ENCODE measurements around the gene ADAMTS12.

ADAMTS12 gene

DNA sequence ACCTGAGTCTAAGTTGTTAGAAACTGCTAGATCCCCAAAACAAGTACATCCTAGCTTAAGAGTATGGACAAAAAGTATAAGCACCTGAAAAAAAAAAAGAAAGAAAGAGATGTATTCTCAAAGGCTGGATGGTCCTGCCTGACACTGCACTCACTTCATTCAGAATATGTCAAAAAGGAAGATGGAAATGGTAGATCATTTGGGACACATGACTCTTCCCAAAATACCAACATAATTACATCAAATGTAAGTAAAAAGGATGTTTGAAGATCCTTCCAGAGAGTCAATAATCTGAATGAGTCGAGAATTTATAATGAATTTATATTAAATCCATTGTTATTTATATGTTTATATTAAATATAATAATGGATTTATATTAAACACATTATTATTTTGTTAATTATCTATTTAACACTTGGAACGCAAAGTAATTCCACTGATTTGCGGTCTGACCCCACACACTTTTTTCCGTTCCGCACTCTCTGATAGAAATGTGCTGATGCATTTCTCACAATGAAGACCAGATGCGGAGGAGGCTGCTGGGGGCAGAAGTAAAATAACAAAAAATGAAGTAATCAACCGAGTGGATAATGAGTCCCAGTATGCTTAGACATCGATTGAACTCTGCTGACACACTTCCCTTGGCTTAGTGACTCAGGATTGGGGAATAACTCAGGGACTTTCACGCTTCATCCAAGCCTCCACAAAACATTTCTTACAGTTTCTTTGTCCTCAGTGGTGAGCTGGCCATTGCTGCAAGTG, 201.2 kb downstream of the ADAMTS12 start:
- Histone ChIP-seq H3K36me3 (no peaks in the 10 kb centered on the region), H3K4me3 (ENCODE audit: low read depth in 1 of 2, low read length in 1 of 2) (no peak overlapping the region), H3K27me3 (no peaks in the 10 kb centered on the region), H3K9me3 (no peaks in the 10 kb centered on the region), H3K27ac (no peak overlapping the region), H3K4me1 (ENCODE audit: control insufficient read depth in 1 of 2, insufficient read depth in 1 of 2, low read depth in 1 of 2, low read length in 1 of 2) (no peaks in the 10 kb centered on the region)
- TF ChIP-seq, protein P1, sequence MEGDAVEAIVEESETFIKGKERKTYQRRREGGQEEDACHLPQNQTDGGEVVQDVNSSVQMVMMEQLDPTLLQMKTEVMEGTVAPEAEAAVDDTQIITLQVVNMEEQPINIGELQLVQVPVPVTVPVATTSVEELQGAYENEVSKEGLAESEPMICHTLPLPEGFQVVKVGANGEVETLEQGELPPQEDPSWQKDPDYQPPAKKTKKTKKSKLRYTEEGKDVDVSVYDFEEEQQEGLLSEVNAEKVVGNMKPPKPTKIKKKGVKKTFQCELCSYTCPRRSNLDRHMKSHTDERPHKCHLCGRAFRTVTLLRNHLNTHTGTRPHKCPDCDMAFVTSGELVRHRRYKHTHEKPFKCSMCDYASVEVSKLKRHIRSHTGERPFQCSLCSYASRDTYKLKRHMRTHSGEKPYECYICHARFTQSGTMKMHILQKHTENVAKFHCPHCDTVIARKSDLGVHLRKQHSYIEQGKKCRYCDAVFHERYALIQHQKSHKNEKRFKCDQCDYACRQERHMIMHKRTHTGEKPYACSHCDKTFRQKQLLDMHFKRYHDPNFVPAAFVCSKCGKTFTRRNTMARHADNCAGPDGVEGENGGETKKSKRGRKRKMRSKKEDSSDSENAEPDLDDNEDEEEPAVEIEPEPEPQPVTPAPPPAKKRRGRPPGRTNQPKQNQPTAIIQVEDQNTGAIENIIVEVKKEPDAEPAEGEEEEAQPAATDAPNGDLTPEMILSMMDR (IDR thresholded peaks at IDR 0.05), result no peak

DNA sequence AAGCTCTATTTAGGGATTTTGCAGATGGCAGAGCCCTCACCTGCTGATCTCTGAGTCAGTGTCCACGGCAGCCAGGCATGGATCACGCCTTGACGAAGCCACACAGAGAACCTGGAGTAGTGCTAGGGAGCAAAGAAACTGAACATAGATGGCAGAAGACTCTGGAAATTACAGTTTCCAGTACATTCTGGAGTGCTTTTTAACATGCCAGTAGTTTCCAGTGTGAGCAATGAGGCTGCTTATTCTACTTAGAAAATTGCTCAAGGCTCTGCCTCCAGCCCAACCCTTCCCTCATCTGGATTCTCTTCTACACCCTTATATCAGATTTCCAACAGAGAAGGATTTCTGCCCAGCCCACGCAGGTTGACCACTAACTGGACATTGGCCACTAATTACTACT, 203.3 kb downstream of the ADAMTS12 start:
- Histone ChIP-seq H3K9me3 (no peaks in the 10 kb centered on the region), H3K4me1 (ENCODE audit: control insufficient read depth in 1 of 2, insufficient read depth in 1 of 2, low read depth in 1 of 2, low read length in 1 of 2) (no peaks in the 10 kb centered on the region), H3K27me3 (no peaks in the 10 kb centered on the region), H3K36me3 (no peaks in the 10 kb centered on the region), H3K4me3 (ENCODE audit: low read depth in 1 of 2, low read length in 1 of 2) (no peak overlapping the region), H3K27ac (no peak overlapping the region)
- TF ChIP-seq, protein P1 (IDR thresholded peaks at IDR 0.05), result no peak

DNA sequence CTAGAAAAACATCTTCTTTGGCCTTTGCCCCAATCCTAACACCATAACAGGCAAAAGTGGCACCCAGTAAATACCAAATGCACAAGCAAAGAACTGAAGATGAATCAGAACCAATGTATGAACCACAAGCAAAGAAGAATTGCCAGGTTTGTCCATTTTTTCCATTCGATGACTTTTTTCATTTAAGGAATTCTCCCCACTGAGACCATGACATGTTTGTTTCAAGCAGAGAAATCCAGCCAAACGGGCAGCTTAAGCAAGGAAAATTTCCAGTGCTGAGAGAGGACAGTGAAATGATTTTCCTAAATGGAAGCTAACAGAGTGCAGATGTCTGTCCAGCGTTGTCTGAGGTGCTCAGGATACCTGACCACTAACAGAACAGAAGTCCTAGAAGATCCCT, 203.7 kb downstream of the ADAMTS12 start:
- Histone ChIP-seq H3K27ac (no peak overlapping the region), H3K9me3 (no peaks in the 10 kb centered on the region), H3K27me3 (no peaks in the 10 kb centered on the region), H3K36me3 (no peaks in the 10 kb centered on the region), H3K4me3 (ENCODE audit: low read depth in 1 of 2, low read length in 1 of 2) (no peak overlapping the region), H3K4me1 (ENCODE audit: control insufficient read depth in 1 of 2, insufficient read depth in 1 of 2, low read depth in 1 of 2, low read length in 1 of 2) (no peaks in the 10 kb centered on the region)
- TF ChIP-seq, protein P1 (IDR thresholded peaks at IDR 0.05), result no peak

DNA sequence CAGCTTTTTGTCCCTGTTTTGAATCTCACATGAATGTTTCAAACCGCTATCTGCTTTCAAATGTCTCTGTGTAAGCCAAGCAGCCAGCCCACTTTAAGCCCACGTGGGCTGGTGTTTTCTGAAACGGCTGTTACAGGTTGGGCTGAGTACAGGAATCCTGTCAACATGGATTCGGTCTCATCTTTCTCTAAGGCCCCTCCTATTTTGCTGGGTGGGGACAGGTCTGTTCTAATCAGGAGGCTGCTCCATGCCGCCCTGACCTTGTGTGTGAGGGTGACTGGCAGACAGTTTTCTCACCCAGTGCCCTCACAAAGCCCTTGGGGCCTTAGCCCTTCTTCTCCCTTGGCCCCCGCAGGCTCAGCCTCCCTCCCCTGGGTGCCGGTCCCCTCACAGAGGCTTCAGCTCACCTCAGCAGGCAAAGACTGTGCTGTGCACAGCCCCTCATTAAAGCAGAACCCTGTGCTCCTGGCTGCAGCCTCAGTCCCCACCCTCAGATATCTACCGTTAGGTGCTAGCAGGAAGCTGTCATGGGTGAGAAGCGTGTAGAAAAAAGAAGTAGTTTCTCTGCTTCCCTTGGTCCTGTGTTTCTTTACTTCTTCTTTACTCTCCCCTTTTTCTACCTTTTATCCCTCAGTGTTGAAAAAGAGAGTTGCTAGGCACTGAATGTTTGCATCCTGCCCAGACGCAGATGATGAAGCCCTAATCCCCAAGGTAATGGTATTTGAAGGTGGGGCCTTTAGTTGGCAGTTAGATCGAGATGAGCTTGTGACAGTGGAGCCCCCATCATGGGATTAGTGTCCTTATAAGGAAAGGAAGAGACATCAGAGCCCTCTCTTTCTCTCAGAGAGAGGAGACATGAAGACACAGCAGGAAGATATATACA, 205.7 kb downstream of the ADAMTS12 start:
- Histone ChIP-seq H3K9me3 (no peaks in the 10 kb centered on the region), H3K36me3 (no peaks in the 10 kb centered on the region), H3K27ac (no peak overlapping the region), H3K4me3 (ENCODE audit: low read depth in 1 of 2, low read length in 1 of 2) (no peak overlapping the region), H3K27me3 (no peaks in the 10 kb centered on the region), H3K4me1 (ENCODE audit: control insufficient read depth in 1 of 2, insufficient read depth in 1 of 2, low read depth in 1 of 2, low read length in 1 of 2) (no peaks in the 10 kb centered on the region)
- TF ChIP-seq, protein P1 (IDR thresholded peaks at IDR 0.05), result no peak

DNA sequence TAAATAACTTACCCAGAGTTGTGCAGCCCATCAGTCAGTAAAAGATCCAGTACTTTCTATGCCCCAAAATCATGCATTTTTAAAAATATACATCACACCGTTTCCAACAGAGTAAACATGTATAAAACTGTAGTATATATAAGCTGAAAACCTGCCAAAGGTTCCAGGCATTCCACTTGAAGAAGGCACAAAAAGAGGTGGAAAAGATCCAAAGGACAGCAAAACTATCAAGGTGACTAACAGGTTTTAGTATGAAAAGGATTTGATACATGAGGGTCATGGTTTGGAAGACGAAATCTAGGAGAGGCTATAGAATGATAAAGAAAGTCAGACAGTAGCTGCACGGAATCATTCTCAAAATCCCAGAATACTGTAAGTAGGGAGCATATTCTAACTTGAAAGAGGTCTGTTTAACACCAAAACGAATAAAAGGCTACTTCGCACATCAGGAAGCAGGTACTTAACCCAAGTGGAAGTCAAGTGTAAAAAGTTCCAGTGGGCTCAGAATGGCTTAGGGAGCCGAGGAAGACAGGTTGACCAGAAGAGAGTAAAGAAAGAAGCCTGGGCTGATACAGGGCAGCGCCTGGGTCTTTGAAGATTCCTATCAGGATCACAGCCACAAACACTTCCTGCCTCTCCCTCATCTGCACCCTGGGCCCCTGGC, 207.2 kb downstream of the ADAMTS12 start:
- H3K27ac ChIP-seq, result no peak overlapping the region
- no peak overlapping the region for H3K4me3 ChIP-seq (ENCODE audit: low read depth in 1 of 2, low read length in 1 of 2)
- H3K36me3 ChIP-seq, result no peaks in the 10 kb centered on the region
- H3K9me3 ChIP-seq, result no peaks in the 10 kb centered on the region
- H3K4me1 ChIP-seq (ENCODE audit: control insufficient read depth in 1 of 2, insufficient read depth in 1 of 2, low read depth in 1 of 2, low read length in 1 of 2), result no peaks in the 10 kb centered on the region
- TF ChIP-seq, protein P1 (IDR thresholded peaks at IDR 0.05), result no peak
- no peaks in the 10 kb centered on the region for H3K27me3 ChIP-seq
